ENCODE data around the gene ZNF598. TPM values are rescaled to one million over a fixed set of nuclear protein-coding genes. Genes with fewer than 3 reads are reported as not detected.

The ZNF598 gene
- polyA plus RNA-seq, 2 of the 4 experiments (the other 2 are of a cell fraction) = 17.7 to 33.8 TPM

GRCh38 chr16:2002406-2003230 lies 7.0 kb downstream of the ZNF598 start:
- peaks cover 53% of the 10 kb centered on the region for H3K4me1 ChIP-seq
- no peak overlapping the region for H3K4me3 ChIP-seq
- H3K27ac ChIP-seq = no peak overlapping the region; a peak in 1 of 6 replicates
- ChIA-PET CTCF (interaction anchor here (0.6 to 11.3 kb wide), 33 partner anchors 11 to 300 kb away, joined by 3 to 196 read pairs (median 9); partner anchors contain the start of genes GFER, NOXO1, NPW and NTHL1), POLR2A (interaction anchor here (0.5 kb wide), 1 partner anchor 75 kb away, joined by 7 read pairs; no protein-coding TSS in a partner anchor)
- no peak for DNase-seq (ENCODE audit: low read depth in 1 of 2, low spot score in 1 of 2)
- FAIRE-seq = no peak
- H3K9me3 ChIP-seq = no peaks in the 10 kb centered on the region
- TF ChIP-seq RNF2 (IDR thresholded peaks at IDR 0.05; ENCODE audit: borderline replicate concordance, low read depth) (no peak), ELK1 (IDR thresholded peaks at IDR 0.05; ENCODE audit: low read depth, low read length) (no peak), EHF (CRISPR knock-in tag; IDR thresholded peaks at IDR 0.05) (no peak), HOXB13 (CRISPR knock-in tag; IDR thresholded peaks at IDR 0.05; ENCODE audit: low read depth) (no peak), TFCP2L1 (CRISPR knock-in tag; IDR thresholded peaks at IDR 0.05) (no peak), HDAC2 (IDR thresholded peaks at IDR 0.05) (no peak), BHLHE40 (IDR thresholded peaks at IDR 0.05; ENCODE audit: low read depth, low read length) (no peak), POLR2A (IDR thresholded peaks at IDR 0.05; ENCODE audit: low read length) (no peak)
- WGBS (ENCODE audit: missing lambda C conversion rate) = 94% methylated on average over 24 of the region's 47 CpGs
- H3K4me2 ChIP-seq = no peak overlapping the region
- no peak for ATAC-seq

GRCh38 chr16:2001456-2002355 lies 7.9 kb downstream of the ZNF598 start:
- Histone ChIP-seq H3K4me1 (peaks cover 53% of the 10 kb centered on the region), H3K27ac (no peak overlapping the region), H3K4me3 (no peak overlapping the region), H3K4me2 (no peak overlapping the region), H3K9me3 (no peaks in the 10 kb centered on the region)
- ChIA-PET CTCF (interaction anchor here (0.9 to 11.3 kb wide), 8 partner anchors 13 to 144 kb away, joined by 3 to 196 read pairs (median 10); partner anchors contain the start of genes GFER, NOXO1, RAB26 and SYNGR3), POLR2A (no interaction called here)
- FAIRE-seq = no peak
- TF ChIP-seq HOXA7 (CRISPR knock-in tag; IDR thresholded peaks at IDR 0.05) (no peak), POLR2AphosphoS2 (conservative IDR thresholded peaks at IDR 0.05; ENCODE audit: low read length) (no peak), NR3C1 (IDR thresholded peaks at IDR 0.05) (no peak), PBX3 (IDR thresholded peaks at IDR 0.05) (no peak), REST (IDR thresholded peaks at IDR 0.05) (no peak), CEBPB (IDR thresholded peaks at IDR 0.05) (no peak), MAX (IDR thresholded peaks at IDR 0.05) (no peak)
- ATAC-seq = no peak
- DNase-seq (ENCODE audit: low read depth in 1 of 2, low spot score in 1 of 2) = no peak
- WGBS (ENCODE audit: missing lambda C conversion rate) = 92% methylated on average over 25 of the region's 53 CpGs
